HG02759 (cell line): Measurements from ENCODE around the gene IDS.
"Not testable (repeated sequence)": the region's sequence is repeated elsewhere in the genome, so short reads cannot be mapped to it uniquely, and the experiment has no call there.

Experiments
- ATAC-seq: cut with Tn5 transposase; IDR thresholded peaks from one replicate; pipeline ENCODE4 v1.9.1; 2021; ENCODE audit warnings: mild to moderate bottlenecking, moderate library complexity; ENCODE audit not compliant: unreplicated experiment

The IDS gene

GRCh38 chrX:149499766-149500165 lies 5.3 kb downstream of the IDS start:
- no peak for ATAC-seq

- no peak for ATAC-seq
Measured at GRCh38 chrX:149498767-149499166, 6.3 kb downstream of the IDS start.

- ATAC-seq, result no peak
Measured at GRCh38 chrX:149497626-149498025, 7.5 kb downstream of the IDS start.

- ATAC-seq, result no peak
Measured at GRCh38 chrX:149497054-149497453, 8.1 kb downstream of the IDS start.

GRCh38 chrX:149495573-149496071 lies 9.5 kb downstream of the IDS start:
- ATAC-seq, result no peak

- no peak for ATAC-seq
Measured at GRCh38 chrX:149494844-149495565, 10.1 kb downstream of the IDS start.

- no peak for ATAC-seq
Measured at GRCh38 chrX:149493567-149494562, 11.2 kb downstream of the IDS start.

- no peak for ATAC-seq
Measured at GRCh38 chrX:149491812-149492211, 13.3 kb downstream of the IDS start.

- no peak for ATAC-seq
Measured at GRCh38 chrX:149490100-149490499, 15.0 kb downstream of the IDS start.

GRCh38 chrX:149488411-149489052 lies 16.6 kb downstream of the IDS start:
- ATAC-seq, result not testable (repeated sequence)

- ATAC-seq, result not testable (repeated sequence)
Measured at GRCh38 chrX:149488008-149488407, 17.1 kb downstream of the IDS start.

GRCh38 chrX:149487292-149487691 lies 17.8 kb downstream of the IDS start:
- peak; percentile 54 for ATAC-seq

- no peak for ATAC-seq
Measured at GRCh38 chrX:149476513-149476912, 28.6 kb downstream of the IDS start.

- no peak for ATAC-seq
Measured at GRCh38 chrX:149473966-149474365, 31.1 kb downstream of the IDS start.

- no peak for ATAC-seq
Measured at GRCh38 chrX:149473092-149473491, 32.0 kb downstream of the IDS start.

- ATAC-seq, result no peak
Measured at GRCh38 chrX:149472625-149473024, 32.5 kb downstream of the IDS start.

- ATAC-seq, result no peak
Measured at GRCh38 chrX:149471397-149471796, 33.7 kb downstream of the IDS start.

GRCh38 chrX:149470955-149471354 lies 34.2 kb downstream of the IDS start:
- ATAC-seq, result peak; percentile 94

- ATAC-seq, result no peak
Measured at GRCh38 chrX:149469406-149469805, 35.7 kb downstream of the IDS start.

GRCh38 chrX:149467920-149468319 lies 37.2 kb downstream of the IDS start:
- ATAC-seq, result no peak

- ATAC-seq, result no peak
Measured at GRCh38 chrX:149467461-149467860, 37.6 kb downstream of the IDS start.
